Neuronal stem cell (in vitro differentiated cells): ENCODE measurements around the gene RAPGEF5.

Experiments
- DNase-seq: peaks from one replicate; pipeline ENCODE4 v3.0.0-alpha.2; 2013; ENCODE audit warnings: low spot score
- H2AFZ ChIP-seq: one replicate; pipeline ENCODE4 v1.6.1; 2013; ENCODE audit warnings: mild to moderate bottlenecking, low read length, inconsistent platforms
- H2AK5ac ChIP-seq: 2 replicates; pipeline ENCODE4 v1.6.1; 2013; ENCODE audit warnings: low read depth, mild to moderate bottlenecking, inconsistent platforms, low read length, moderate library complexity, mixed read lengths
- H2BK120ac ChIP-seq: 2 replicates; pipeline ENCODE4 v1.6.1; 2013; ENCODE audit warnings: low read depth, mild to moderate bottlenecking, inconsistent platforms, low read length, moderate library complexity, mixed read lengths
- H2BK12ac ChIP-seq: one replicate; pipeline ENCODE4 v1.6.1; 2013; ENCODE audit warnings: low read length, inconsistent platforms
- H2BK15ac ChIP-seq: 2 replicates; pipeline ENCODE4 v1.6.1; 2013; ENCODE audit warnings: mild to moderate bottlenecking, low read length, inconsistent platforms, mixed read lengths
- H2BK5ac ChIP-seq: one replicate; pipeline ENCODE4 v1.6.1; 2013; ENCODE audit warnings: inconsistent platforms, mild to moderate bottlenecking, low read length, moderate library complexity
- H3K14ac ChIP-seq: one replicate; pipeline ENCODE4 v1.6.1; 2013; ENCODE audit warnings: low read length, inconsistent platforms
- H3K18ac ChIP-seq: 2 replicates; pipeline ENCODE4 v1.6.1; 2013; ENCODE audit warnings: low read length, inconsistent platforms
- H3K23ac ChIP-seq: 2 replicates; pipeline ENCODE4 v1.6.1; 2013; ENCODE audit warnings: low read depth, mild to moderate bottlenecking, mixed read lengths, low read length, inconsistent platforms; ENCODE audit not compliant: poor library complexity
- H3K27ac ChIP-seq: replicated peaks from 3 replicates; pipeline ENCODE4 v1.5.1; 2013; ENCODE audit warnings: low read length, inconsistent platforms
- H3K27me3 ChIP-seq, 3 experiments: 2 replicates each; pipeline ENCODE4 v1.6.1; 2013; ENCODE audit warnings: low read length in 3 of 3, mild to moderate bottlenecking in 2 of 3, inconsistent platforms in 1 of 3, low read depth in 1 of 3, mixed read lengths in 1 of 3, moderate library complexity in 1 of 3; ENCODE audit not compliant: control insufficient read depth in 3 of 3, insufficient read depth in 3 of 3
- H3K36me3 ChIP-seq, 2 donors: replicated peaks in 1 of 2; 2 replicates each; pipeline ENCODE4 v1.6.1; 2013; ENCODE audit warnings: low read length in 2 of 2; ENCODE audit not compliant: control insufficient read depth in 2 of 2, insufficient read depth in 2 of 2
- H3K4ac ChIP-seq: 2 replicates; pipeline ENCODE4 v1.6.1; 2013; ENCODE audit warnings: inconsistent platforms, mild to moderate bottlenecking, low read length, moderate library complexity
- H3K4me1 ChIP-seq, 2 donors: 1 replicate in 1 of 2; 2 replicates in 1 of 2; pipeline ENCODE4 v1.6.1; 2013; ENCODE audit warnings: low read length in 2 of 2, low read depth in 1 of 2; ENCODE audit not compliant: control insufficient read depth in 2 of 2, insufficient read depth in 1 of 2
- H3K4me2 ChIP-seq: one replicate; pipeline ENCODE4 v1.6.1; 2013; ENCODE audit warnings: mild to moderate bottlenecking, low read length, inconsistent platforms; ENCODE audit not compliant: insufficient read depth, poor library complexity, severe bottlenecking
- H3K4me3 ChIP-seq, 2 donors: 2 replicates each; pipeline ENCODE4 v1.5.1; 2013; ENCODE audit warnings: low read length in 2 of 2, mild to moderate bottlenecking in 2 of 2, inconsistent platforms in 1 of 2, moderate library complexity in 1 of 2
- H3K79me1 ChIP-seq: one replicate; pipeline ENCODE4 v1.6.1; 2013; ENCODE audit warnings: low read depth, mild to moderate bottlenecking, inconsistent platforms, low read length, moderate library complexity
- H3K9ac ChIP-seq: one replicate; pipeline ENCODE4 v1.6.1; 2013; ENCODE audit warnings: mild to moderate bottlenecking, low read depth, low read length, inconsistent platforms; ENCODE audit not compliant: poor library complexity
- H3K9me3 ChIP-seq, 2 donors: replicated peaks in 1 of 2; 2 replicates each; pipeline versions ENCODE3 to v1.6.1; 2013; ENCODE audit warnings: low read length in 2 of 2, mild to moderate bottlenecking in 2 of 2, inconsistent platforms in 1 of 2, low read depth in 1 of 2, mixed read lengths in 1 of 2, moderate library complexity in 1 of 2; ENCODE audit not compliant: control insufficient read depth in 2 of 2, insufficient read depth in 1 of 2
- H4K8ac ChIP-seq: one replicate; pipeline ENCODE4 v1.6.1; 2013; ENCODE audit warnings: low read depth, mild to moderate bottlenecking, inconsistent platforms, low read length, moderate library complexity
- H4K91ac ChIP-seq: one replicate; pipeline ENCODE4 v1.6.1; 2013; ENCODE audit warnings: low read length, low read depth, mild to moderate bottlenecking, inconsistent platforms; ENCODE audit not compliant: poor library complexity
- WGBS, 2 donors: extraction: QIAGEN DNeasy Blood & Tissue Kit; methylation state at CpG; one replicate each; pipeline ENCODE4 v1.1.7; 2013; ENCODE audit warnings: missing lambda C conversion rate in 2 of 2, mixed read lengths in 1 of 2; ENCODE audit not compliant: insufficient read length in 2 of 2, insufficient replicate concordance in 1 of 2; ENCODE audit errors: extremely low coverage in 2 of 2; 5-methylcytosine and 5-hydroxymethylcytosine counted together

RAPGEF5 gene

GRCh38 chr7:22196429-22196828 lies 160.5 kb downstream of the RAPGEF5 start:
- no CpG with 5 or more reads among the region's 6 CpGs for WGBS, 2 donors
- Histone ChIP-seq H2AK5ac (no peak overlapping the region), H3K79me1 (no peaks in the 10 kb centered on the region), H3K27me3 (no peaks in the 10 kb centered on the region), H3K4me3 (no peak overlapping the region), H2BK12ac (no peak overlapping the region), H3K14ac (no peak overlapping the region), H2BK15ac (no peak overlapping the region), H2BK5ac (no peak overlapping the region), H4K8ac (no peak overlapping the region), H3K4ac (no peak overlapping the region), H4K91ac (no peak overlapping the region), H3K27ac (no peak overlapping the region), H2AFZ (no peak overlapping the region), H3K23ac (no peak overlapping the region), H2BK120ac (no peak overlapping the region), H3K4me1 (peaks cover 18 to 45% of the 10 kb centered on the region in 2 donors), H3K36me3 (no peaks in the 10 kb centered on the region), H3K9me3 (no peaks in the 10 kb centered on the region), H3K9ac (no peak overlapping the region), H3K4me2 (no peak overlapping the region), H3K18ac (no peak overlapping the region)
- DNase-seq: no peak

- no peak overlapping the region for H4K91ac ChIP-seq
- no CpG with 5 or more reads among the region's 9 CpGs for WGBS, 2 donors
Observed at GRCh38 chr7:22195397-22196172, 161.4 kb downstream of the RAPGEF5 start.

GRCh38 chr7:22194658-22195273 lies 162.2 kb downstream of the RAPGEF5 start:
- Histone ChIP-seq H3K14ac (no peak overlapping the region), H3K27ac (no peak overlapping the region), H3K4me3 (peak overlapping the region in 1 of 2 donors; percentile 55), H3K4me2 (peak overlapping the region; percentile 19), H3K79me1 (no peaks in the 10 kb centered on the region), H4K8ac (no peak overlapping the region), H3K18ac (peak overlapping the region; percentile 75), H3K9ac (no peak overlapping the region), H3K27me3 (no peaks in the 10 kb centered on the region), H2BK15ac (no peak overlapping the region), H3K4me1 (peaks cover 14 to 38% of the 10 kb centered on the region in 2 donors), H3K36me3 (peaks cover 0 to 9% of the 10 kb centered on the region in 2 donors), H3K9me3 (no peaks in the 10 kb centered on the region), H2BK12ac (peak overlapping the region; percentile 24), H2AFZ (peak overlapping the region; percentile 84), H2BK120ac (no peak overlapping the region), H2AK5ac (no peak overlapping the region), H3K4ac (no peak overlapping the region), H3K23ac (no peak overlapping the region), H2BK5ac (no peak overlapping the region), H4K91ac (no peak overlapping the region)
- WGBS, 2 donors: no CpG with 5 or more reads among the region's 10 CpGs
- no peak for DNase-seq

More at GRCh38 chr7:22195397-22196172, 161.4 kb downstream of the RAPGEF5 start:
- no peak for DNase-seq
- no peak overlapping the region for H4K8ac ChIP-seq
- no peaks in the 10 kb centered on the region for H3K79me1 ChIP-seq
- H3K18ac ChIP-seq: no peak overlapping the region
- no peak overlapping the region for H3K27ac ChIP-seq
- no peak overlapping the region for H2BK120ac ChIP-seq
- H3K36me3 ChIP-seq: peaks cover 0 to 4% of the 10 kb centered on the region in 2 donors
- H2BK15ac ChIP-seq: no peak overlapping the region
- no peak overlapping the region for H3K4me3 ChIP-seq
- H3K4me2 ChIP-seq: no peak overlapping the region
- no peak overlapping the region for H3K9ac ChIP-seq
- H2AFZ ChIP-seq: no peak overlapping the region
- H3K4me1 ChIP-seq: peaks cover 14 to 38% of the 10 kb centered on the region in 2 donors
- H3K4ac ChIP-seq: no peak overlapping the region
- H2AK5ac ChIP-seq: no peak overlapping the region
- no peaks in the 10 kb centered on the region for H3K27me3 ChIP-seq
- no peak overlapping the region for H3K14ac ChIP-seq
- H3K23ac ChIP-seq: no peak overlapping the region
- H3K9me3 ChIP-seq: no peaks in the 10 kb centered on the region
- no peak overlapping the region for H2BK5ac ChIP-seq
- H2BK12ac ChIP-seq: no peak overlapping the region

- Histone ChIP-seq H3K9me3 (no peaks in the 10 kb centered on the region), H2BK15ac (no peak overlapping the region), H4K8ac (no peak overlapping the region), H2AFZ (peak overlapping the region; percentile 84), H4K91ac (no peak overlapping the region), H3K4me1 (peaks cover 15 to 42% of the 10 kb centered on the region in 2 donors), H3K23ac (no peak overlapping the region), H3K4ac (no peak overlapping the region), H3K18ac (no peak overlapping the region), H2BK12ac (no peak overlapping the region), H2BK120ac (no peak overlapping the region), H3K4me3 (peak overlapping the region; percentile 52 to 55), H2AK5ac (no peak overlapping the region), H3K79me1 (no peaks in the 10 kb centered on the region), H3K9ac (peak overlapping the region; percentile 45), H2BK5ac (no peak overlapping the region), H3K36me3 (peaks cover 0 to 15% of the 10 kb centered on the region in 2 donors), H3K27ac (peak overlapping the region; percentile 66), H3K4me2 (peak overlapping the region; percentile 61), H3K14ac (no peak overlapping the region), H3K27me3 (no peaks in the 10 kb centered on the region)
- peak; percentile 78 for DNase-seq
- no CpG with 5 or more reads among the region's 21 CpGs for WGBS, 2 donors
Observed at GRCh38 chr7:22193450-22193983, 163.4 kb downstream of the RAPGEF5 start.
